Pons (tissue), 1 donor: ENCODE data around the gene ABHD16A.

Experiments
- DNase-seq: peaks from one replicate; pipeline ENCODE4 v3.0.0-alpha.2; 2016; ENCODE audit warnings: low spot score

Gene ABHD16A

DNA sequence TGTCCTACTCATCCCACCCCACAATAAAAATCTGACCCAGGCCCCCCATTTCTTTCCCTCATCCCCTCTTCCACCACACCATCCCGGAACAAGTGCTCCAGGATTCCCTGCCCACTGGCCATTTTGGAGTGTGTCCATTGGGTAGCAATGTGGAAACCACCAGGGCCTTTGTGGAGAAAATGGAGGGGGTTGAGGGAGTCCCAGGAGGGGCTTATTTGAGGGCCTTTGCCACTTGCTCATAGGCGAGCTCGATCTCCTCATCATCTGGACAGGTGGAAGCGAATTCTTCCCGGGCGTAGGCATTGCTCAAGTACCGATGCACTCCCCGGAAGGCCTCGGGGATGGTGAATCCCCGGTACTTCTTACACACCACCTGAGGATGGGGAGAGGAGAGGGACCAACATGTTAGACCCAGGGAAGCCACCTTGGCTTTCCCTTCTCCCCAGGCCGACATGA, 27.5 kb upstream of the ABHD16A start:
- DNase-seq: no peak

DNA sequence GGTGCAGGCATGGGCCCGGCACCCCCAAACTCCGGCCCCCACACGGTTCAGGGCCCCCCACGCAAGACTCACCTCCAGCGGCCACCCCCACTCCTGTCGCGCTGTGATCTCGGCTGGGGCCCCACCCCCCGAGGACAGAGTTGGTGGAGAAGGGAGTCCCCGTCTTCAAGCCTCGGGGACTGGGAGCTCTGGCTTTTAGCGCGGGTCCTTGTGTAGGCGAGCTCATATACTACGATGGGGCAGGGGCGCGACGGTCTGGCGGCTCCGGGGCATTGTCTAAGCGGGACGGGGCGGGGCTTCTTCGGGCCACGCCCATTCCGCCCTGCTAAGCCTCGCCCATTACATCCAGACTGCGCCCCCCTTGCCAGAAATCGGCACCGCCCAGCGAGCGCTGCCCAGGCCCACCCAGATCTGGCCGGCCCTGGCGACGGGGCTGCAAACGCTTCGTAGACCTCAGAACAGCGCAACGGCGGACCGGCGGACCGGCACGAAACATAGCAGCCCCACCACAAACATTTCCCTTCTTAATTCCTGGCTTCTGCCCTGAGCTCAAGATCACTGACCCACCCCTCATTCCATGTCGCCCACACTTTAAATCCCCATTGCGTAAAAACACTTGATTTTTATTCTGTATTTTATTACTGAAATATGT, 27.0 kb upstream of the ABHD16A start:
- DNase-seq: peak; percentile 69

DNA sequence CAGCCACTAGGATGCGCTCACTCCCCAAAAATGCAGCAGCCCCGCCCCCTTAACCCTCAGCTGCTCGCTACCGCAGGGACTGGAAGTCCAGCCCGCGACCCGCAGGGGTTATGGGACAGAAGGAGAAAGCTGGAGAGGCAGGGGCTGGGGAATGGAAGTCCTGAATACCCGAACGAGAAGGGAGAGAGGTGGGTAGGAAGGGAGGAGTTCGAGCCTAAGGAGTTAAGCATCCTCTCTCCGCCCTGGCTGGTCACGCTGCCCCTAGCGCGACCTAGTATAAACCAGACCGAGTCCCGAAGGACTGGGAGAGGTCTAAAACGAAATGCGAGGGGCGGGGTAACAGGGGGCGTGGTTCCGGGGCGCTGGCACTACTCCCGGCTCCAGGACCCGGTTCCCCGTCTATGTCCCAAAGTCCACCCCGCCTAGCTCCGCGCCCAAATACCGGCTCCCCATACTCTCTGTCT, 26.4 kb upstream of the ABHD16A start:
- peak; percentile 81 for DNase-seq

DNA sequence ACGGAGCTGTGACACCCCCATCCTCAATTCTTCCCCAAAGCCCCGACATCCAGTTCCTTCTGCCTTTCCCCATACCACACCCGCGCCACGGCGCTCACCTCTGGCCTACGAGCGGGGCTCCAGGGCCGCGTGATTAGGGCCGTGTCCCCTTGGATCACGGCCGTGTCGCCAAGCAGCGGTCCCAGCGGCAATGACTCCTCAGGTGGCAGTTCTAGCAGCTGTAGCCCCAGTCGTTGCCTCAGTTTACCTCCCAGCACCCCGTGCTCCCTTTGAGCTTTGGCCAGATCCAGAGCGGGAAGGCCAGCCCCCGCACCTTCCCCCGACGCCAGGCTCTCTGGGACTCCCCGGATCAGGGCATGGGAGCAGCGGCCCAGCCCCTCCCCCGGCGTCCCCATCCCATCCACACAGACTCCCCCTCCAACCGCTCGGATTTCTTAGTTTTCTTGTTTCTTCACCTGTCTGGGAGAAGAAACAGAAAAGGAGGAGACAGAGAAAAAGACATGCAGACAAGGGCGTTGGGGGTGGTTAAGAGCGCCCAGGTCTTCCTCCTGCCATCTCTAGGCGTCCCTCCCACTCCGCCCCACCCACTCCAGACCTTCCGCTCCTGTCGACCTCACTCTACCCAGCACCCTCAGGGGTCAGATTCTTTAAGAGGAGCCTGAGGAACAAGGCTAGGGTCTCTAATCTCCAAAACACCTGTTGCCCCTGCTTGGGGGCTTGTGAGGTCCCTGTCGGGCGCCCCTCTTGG, 25.8 kb upstream of the ABHD16A start, which contains the start of gene DDAH2:
DDAH2 (minus strand) TSS at position 533 of the 748 bp plus-strand sequence; CDS start at position 395, 138 bp downstream.
- DNase-seq: no peak

DNA sequence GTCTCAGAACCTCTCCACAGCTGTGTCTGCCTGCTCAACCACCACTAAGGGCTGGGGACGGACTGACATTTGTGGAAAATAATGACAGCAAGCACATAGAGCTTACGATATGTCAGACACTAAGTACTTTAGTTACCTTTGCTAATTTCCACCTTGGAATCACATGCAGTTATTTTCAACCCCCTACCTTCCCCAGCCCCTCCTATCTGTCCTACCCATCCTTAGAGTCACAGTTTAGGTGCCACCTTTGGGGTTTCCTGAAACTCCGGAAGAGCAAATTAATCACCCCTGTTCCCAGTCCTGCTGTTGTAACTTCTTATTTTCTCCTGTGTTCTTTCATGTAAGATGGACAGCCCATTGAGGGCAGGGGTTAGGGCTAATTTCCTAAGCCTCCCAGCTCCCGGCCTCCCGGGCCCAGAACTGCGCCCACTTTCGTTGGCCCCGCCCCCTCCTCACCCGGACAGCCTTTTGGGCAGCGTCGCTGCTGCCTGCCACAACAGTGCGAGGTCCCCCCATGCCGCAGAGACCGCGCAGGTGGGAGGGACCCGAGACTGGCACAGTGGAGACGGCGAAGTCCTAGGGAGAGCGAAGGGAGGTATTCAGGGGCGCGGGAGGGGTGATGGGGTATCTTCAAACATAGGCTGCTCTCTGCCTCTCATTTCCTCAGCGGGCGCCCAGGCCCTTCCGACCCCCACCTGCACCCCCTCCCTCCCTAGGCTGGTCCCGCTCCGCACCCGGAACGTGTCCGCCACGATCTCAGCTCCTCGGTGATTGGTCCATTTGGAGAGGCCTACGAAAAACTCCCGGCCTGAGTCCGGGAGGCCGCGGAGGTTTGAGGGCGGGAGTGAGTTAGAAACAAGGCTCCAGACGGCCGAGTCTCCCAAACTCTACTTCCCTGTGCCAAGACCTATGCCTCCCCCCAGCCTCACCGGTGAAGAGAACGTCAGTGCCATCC, 24.9 kb upstream of the ABHD16A start:
- DNase-seq: no peak

DNA sequence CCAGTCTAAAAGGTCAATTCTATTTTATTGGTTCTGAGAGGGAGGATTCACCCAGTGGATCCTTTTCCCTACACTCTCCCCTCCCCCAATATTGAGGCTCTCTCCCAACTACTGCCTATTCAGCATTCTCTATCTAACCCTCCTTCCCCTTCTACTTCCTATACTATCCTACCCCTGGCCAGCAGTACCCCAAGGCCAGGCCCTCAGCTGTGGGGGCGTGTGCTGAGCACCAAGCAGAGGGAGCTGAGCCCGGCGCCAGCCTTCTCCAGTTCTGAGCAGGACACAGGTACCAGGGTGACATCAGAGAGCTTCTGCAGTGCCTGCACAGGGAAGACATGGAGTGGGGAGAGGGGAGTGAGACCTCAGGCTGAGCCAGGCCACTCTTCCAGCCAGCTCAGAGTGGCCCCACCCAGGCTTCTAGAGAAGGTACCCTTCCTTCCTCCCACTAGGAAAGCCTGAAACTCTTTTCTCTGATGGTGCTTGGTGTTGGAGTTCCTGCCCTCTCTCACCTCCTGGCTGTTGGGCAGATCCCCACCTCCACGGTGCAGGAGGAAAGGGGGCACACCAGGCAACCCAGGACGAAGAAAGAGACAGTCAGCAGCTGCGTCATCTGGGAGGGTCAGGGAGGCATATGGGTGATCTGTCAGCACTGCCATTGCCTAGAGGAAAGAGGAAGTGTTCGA, 24.1 kb upstream of the ABHD16A start:
- DNase-seq: no peak

DNA sequence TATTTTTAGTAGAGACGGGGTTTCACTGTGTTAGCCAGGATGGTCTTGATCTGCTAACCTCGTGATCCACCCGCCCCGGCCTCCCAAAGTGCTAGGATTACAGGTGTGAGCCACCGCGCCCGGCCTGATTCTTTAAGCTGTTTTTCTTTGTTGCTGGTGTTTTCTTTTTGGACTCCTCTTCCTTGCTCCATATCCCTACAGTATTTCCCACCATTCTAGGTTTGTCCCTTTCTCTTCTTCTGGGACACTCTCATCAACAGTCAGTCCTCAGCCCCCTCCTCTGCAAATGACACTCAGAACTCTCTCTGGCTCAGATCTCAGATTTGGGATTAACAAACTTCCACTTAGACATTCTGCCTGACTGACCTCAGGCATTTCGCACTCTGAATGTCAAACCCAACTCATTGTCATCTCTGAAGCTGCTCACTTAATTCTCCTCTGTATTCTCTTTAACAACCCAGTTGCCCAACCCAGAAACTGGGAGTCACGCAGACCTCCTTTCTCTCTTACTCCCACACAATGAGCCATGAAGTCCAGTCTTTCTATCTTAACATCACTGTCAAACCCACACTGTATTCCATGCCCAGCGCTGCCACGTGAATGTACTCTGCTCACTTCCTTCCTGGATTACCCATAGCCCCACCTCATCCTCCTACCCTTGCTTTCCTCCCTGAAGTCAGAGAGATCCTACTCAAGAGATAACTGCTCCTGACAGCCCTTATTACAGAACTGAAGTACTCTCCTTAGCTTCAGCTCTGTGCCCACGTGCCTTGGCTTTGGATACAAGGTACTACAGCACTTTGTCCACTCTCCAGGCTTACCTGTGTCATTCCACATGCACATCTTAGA, 22.6 kb upstream of the ABHD16A start:
- DNase-seq: no peak

DNA sequence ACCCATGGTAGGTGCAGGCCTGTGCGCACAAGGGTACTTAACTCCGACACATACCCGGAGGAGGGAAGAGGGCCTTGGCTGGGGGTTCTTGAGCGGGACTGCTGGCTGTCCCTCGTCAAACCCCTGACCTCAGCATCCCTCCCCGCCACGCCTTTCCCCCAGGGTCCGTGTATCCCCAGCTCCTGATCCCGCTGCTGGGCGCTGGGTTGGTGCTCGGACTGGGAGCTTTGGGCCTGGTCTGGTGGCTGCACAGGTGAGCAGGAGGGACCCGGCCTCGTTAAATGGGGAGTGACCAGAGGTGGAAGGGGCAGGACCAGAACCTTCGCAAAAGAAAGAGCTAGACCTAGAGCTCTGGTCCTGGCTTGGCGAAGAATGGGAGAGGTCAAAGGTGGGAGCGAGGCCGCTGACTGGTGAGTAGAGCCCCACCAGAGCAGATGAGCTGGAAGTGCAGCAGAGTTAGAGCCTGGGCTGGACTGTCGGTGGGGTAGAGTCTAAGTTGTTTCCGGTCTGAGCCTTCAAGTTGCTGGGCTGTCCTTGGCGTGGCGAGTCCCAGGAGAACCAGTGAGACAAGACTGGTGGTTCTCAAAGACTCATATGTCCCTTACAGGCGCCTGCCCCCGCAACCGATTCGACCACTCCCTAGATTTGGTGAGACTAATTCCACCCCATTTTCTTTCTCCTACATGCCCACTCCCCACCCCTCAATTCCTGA, 21.0 kb upstream of the ABHD16A start:
- DNase-seq: no peak

DNA sequence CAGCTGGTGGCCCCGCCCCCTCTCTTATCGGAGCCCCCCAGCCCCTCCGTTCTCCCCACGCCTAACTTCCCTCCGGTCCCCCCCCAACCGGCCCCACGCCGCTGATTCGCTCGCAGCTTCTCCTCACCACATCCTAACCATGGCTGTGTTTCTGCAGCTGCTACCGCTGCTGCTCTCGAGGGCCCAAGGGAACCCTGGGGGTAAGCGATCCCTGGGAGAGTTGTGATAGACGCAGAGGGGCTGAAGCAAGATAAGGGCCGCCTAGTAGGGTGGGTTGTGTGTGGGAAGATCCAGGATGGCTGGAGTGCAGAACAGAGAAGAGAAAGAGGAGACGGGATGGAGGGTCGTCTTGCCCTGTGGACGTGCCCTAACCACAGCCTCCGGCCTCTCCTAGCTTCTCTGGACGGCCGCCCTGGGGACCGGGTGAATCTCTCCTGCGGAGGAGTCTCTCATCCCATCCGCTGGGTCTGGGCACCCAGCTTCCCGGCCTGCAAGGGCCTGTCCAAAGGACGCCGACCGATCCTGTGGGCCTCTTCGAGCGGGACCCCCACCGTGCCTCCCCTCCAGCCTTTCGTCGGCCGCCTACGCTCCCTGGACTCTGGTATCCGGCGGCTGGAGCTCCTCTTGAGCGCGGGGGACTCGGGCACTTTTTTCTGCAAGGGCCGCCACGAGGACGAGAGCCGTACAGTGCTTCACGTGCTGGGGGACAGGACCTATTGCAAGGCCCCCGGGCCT, 20.3 kb upstream of the ABHD16A start, which contains the start of gene MPIG6B:
MPIG6B (plus strand) TSS at position 129 of the 735 bp plus-strand sequence; CDS start at position 140, 11 bp downstream.
- DNase-seq: no peak

DNA sequence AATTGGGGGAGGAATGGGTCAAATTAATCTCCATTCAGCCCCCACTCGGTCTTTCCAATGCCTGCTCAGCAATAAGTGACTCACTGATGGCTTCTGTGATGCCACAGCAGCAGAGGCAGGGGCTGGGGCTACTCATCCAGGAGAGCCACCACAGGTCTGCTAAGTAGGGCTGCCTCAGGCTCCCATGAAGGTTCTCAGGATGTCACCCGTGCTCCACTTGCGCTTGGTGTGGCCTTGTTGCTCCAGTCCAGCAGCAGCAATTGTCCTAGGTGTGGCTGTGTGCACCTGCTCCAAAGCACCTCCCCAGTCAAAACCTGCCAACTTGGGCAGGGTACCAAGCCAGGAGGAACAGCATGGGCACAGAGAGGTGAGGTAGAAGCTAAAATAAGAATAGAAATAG, 19.0 kb upstream of the ABHD16A start:
- DNase-seq: no peak

DNA sequence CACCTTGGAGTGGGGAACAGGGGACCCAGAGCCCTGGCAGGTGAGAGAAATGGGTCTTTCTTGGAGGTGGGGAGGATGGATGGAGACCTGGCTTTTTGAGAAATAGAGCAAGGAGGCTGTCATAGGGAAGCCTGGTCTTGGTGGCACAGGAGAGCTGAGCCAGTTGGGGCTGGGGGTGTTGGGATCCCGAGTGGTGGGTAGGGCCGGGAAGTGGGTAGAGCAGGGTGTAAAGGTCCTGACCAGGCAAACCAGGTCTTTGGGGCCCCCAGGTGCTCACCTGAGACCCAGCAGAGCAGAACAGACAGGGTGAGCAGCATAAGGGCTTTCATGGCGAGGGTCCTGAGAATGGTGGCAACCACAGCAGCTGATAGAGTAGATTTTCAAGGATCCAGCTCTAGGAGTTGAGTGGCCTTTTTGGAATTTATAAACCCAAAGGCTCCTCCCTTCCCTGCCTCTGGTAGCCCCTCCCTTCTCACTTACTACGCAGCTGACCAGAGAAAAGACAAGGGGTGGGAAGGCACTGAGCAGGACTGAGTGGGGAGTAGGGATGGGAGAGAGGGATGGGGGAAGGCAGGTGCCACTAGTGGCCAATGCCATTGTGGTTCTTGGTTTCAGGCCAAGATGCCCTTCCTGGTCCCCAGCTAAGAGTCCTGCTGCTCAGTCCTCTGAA, 18.4 kb upstream of the ABHD16A start, which contains the start of gene LY6G6C:
LY6G6C (minus strand) TSS at position 396 of the 670 bp plus-strand sequence; CDS start at position 329, 67 bp downstream.
- DNase-seq: no peak

DNA sequence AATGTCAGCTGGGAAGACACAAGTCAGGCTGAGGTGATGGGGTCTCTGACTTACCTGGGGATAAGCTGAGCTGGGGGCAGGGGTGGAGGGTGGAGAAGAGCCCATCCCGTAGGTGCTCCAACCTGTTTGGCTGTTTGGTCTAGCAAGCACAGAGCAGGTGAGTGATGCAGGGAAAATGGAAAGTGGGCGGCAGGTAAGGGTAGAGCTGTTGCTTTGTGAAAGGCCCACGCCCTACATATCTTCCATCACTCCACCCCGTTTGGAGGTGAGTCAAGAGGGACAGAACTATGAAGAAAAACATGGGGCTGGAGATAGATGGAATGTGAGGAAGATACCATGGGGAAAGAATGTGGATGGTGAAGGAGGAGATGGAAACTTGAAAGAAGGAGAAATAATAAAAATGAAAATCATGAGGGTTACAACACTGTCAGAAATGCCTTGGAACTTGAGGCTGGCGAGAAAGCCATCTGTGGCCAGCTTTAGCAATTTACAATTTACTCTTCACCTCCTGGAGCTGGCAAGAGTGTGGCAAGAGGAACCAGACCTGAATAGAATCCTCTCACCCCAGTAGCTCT, 17.2 kb upstream of the ABHD16A start:
- no peak for DNase-seq

DNA sequence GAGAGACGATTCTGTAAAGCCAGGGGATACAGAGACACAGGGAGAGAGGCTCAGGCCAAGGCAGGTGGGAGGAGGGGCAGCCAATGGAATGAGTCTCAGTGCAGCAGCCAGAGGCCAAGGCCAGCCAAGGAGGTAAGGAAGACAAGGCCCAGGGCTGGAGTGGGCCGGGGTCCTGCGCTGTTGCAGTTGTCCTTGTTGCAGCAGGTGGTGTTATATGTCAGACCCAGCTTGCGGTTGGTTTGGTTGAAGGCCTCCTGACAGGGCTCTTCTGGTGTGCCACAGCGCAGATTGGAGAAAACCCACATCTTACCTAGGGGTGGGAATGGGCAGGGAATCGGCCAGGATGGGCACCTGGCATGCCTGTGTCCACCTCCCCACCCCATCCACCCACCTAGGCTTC, 15.9 kb upstream of the ABHD16A start:
- no peak for DNase-seq

DNA sequence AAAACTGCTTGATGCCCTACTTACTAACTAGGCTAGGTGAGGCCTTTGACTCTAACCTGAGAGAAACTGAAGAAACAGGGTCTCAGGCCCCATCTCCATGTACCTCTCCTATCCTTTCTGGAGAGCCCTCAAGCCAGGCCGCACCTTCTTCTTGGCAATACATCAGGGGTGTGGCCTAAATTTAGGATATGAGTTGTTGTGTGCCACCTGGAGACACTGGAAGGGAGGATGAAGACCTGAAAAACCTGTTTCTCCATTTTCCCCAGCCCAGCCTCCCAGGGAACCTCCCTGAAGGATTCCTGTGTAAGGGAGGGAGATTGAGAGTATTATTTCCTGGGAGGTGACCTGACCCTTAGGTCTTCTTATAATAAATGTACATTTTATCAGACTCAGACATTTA, 15.1 kb upstream of the ABHD16A start:
- no peak for DNase-seq

DNA sequence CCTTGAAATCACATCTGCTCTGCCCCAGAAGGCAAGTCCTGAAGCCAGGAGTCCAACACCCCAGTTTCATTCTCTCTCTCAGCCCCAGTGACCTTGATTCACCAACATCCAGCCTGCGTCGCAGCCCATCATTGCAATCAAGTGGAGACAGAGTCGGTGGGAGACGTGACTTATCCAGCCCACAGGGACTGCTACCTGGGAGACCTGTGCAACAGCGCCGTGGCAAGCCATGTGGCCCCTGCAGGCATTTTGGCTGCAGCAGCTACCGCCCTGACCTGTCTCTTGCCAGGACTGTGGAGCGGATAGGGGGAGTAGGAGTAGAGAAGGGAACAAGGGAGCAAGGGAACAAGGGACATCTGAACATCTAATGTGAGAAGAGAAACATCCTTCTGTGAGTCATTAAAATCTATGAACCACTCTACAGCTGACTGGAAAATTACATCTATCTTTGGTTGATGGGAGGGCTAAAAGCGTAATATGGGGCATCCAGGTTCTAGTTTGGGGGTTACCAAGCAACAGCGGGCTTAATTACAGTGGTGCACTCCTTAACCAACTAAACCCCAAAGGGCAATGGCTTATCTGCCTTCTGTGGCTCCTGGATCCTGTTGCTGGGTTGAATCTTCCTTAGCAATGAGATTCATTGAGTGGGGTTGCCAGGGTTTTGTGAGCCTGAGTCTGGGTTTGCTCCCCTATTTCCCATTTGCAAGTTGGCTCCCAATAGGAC, 14.5 kb upstream of the ABHD16A start:
- DNase-seq: no peak

DNA sequence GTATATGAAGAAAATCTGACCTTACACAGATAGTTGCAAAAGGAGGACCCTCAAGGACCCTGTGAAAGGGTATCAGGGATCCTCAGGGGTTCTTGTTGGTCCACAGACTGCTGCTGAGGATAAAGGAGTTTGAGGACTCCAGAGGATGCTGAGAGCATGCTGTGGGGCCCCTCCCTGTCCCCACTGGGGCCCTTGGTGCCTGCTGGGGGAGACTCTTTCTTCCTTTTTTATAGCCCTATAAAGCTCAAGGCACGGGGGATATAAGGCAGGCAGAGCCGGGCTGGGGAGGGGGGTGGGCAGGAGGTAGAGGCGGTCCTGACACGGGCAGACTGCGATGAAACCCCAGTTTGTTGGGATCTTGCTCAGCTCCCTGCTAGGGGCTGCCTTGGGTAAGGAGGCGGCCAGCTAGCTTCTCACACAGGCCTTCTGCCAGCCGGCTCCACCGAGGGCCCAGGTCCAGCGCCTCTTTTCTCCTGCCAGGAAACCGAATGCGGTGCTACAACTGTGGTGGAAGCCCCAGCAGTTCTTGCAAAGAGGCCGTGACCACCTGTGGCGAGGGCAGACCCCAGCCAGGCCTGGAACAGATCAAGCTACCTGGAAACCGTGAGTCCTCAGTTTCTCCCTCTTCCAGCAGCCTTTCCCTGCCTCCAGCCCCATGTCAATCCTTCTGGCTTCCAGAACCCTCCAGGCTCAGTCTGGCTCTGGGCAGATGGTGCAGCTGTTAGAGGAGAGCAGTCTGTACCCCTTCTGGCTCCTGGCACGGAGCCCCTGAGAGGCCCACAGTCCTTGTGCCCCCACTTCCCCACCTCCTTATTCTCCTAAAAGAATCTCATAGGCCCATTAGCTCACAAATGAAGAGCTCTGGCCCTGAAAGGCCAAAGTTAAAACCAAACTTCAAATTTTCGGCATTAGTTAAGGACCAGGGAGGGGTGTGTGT, 12.2 kb upstream of the ABHD16A start, which contains the start of gene LY6G6D:
LY6G6D (plus strand) TSS at position 327 of the 937 bp plus-strand sequence; CDS start at position 335, 8 bp downstream.
- DNase-seq: no peak
